ENCODE data around the gene PCBD1.

Gene PCBD1

GRCh38 chr10:70901276-70901878, 13.0 kb upstream of the PCBD1 start:
- no peak for FAIRE-seq

- no peak for FAIRE-seq
These were observed 10.7 kb upstream of the PCBD1 start for GRCh38 chr10:70899096-70899495.

GRCh38 chr10:70898687-70899086, 10.3 kb upstream of the PCBD1 start:
- FAIRE-seq, result no peak

GRCh38 chr10:70896551-70896950, 8.2 kb upstream of the PCBD1 start:
- FAIRE-seq, result no peak

- FAIRE-seq, result no peak
These were observed 6.1 kb upstream of the PCBD1 start for GRCh38 chr10:70894416-70894815.

- no peak for FAIRE-seq
These were observed 5.1 kb upstream of the PCBD1 start for GRCh38 chr10:70893227-70894006.

- FAIRE-seq, result no peak
These were observed 4.3 kb upstream of the PCBD1 start for GRCh38 chr10:70892631-70893030.

GRCh38 chr10:70891627-70892026, 3.3 kb upstream of the PCBD1 start:
- no peak for FAIRE-seq

GRCh38 chr10:70890917-70891431, 2.6 kb upstream of the PCBD1 start:
- FAIRE-seq, result no peak

GRCh38 chr10:70889291-70889690, 926 bp upstream of the PCBD1 start:
- FAIRE-seq, result no peak

- no peak for FAIRE-seq
These were observed 1.3 kb downstream of the PCBD1 start for GRCh38 chr10:70886921-70887665.

GRCh38 chr10:70885931-70886903, 2.1 kb downstream of the PCBD1 start:
- no peak for FAIRE-seq

- FAIRE-seq, result no peak
These were observed 2.9 kb downstream of the PCBD1 start for GRCh38 chr10:70885481-70885880.

- no peak for FAIRE-seq
These were observed 3.6 kb downstream of the PCBD1 start for GRCh38 chr10:70884741-70885140.

GRCh38 chr10:70880077-70880534, 8.3 kb downstream of the PCBD1 start:
- FAIRE-seq, result peak; percentile 85

GRCh38 chr10:70879207-70879606, 9.2 kb downstream of the PCBD1 start:
- no peak for FAIRE-seq

- no peak for FAIRE-seq
These were observed 14.3 kb downstream of the PCBD1 start for GRCh38 chr10:70874061-70874460.

- FAIRE-seq, result no peak
These were observed 16.1 kb downstream of the PCBD1 start for GRCh38 chr10:70872291-70872690.

- FAIRE-seq, result no peak
These were observed 21.9 kb downstream of the PCBD1 start for GRCh38 chr10:70866424-70866823.

- no peak for FAIRE-seq
These were observed 23.4 kb downstream of the PCBD1 start for GRCh38 chr10:70864935-70865334.

GRCh38 chr10:70863470-70864160, 24.8 kb downstream of the PCBD1 start:
- FAIRE-seq, result no peak
